Vagina (tissue), 2 donors: ENCODE data around the gene IRAG1.

Experiments used
- CTCF ChIP-seq, 3 experiments: fragments of 450-650 bp in 2 of 3; fragments of 200-600 bp in 1 of 3; sonication (generic) in 1 of 3; IDR thresholded peaks; one replicate each; pipeline ENCODE4 v1.5.1; 2017 to 2019; ENCODE audit warnings: antibody characterized with exemption in 3 of 3, mild to moderate bottlenecking in 2 of 3, moderate library complexity in 2 of 3
- POLR2A ChIP-seq, 2 donors: fragments of 450-650 bp; IDR thresholded peaks; one replicate each; pipeline ENCODE4 v1.6.1; 2017; ENCODE audit warnings: antibody characterized with exemption in 2 of 2, mild to moderate bottlenecking in 2 of 2, moderate library complexity in 2 of 2
- POLR2AphosphoS5 ChIP-seq, 2 donors: sonication (generic); formaldehyde crosslinking; IDR thresholded peaks; one replicate each; pipeline ENCODE4 v1.9.0; 2017; ENCODE audit warnings: antibody characterized with exemption in 2 of 2, mild to moderate bottlenecking in 2 of 2, low read depth in 1 of 2; ENCODE audit not compliant: insufficient read depth in 1 of 2

DNA sequence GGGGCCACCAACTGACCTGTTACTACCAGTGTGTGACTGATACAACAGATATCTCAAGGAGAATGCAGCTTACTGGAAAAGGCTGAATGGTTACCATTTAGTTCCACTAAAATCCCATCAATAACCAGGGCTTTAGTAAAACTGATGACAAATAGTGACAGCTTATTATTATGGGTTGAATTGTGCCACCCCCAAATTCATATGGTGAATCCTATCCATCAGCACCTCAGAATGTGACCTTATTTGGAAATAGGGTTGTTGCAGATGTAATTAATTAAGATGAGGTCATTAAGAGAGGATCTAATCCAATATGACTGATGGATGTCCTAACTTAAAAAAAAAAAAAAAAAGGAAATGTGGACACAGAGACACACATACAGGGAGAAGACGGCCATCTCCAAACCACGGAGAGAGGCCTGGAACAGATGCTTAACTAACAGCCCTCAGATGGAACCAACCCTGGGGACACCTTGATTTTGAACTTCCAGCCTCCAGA lies 27.4 kb upstream of the IRAG1 start:
- TF ChIP-seq CTCF (IDR thresholded peaks at IDR 0.05) (no peak), POLR2A (IDR thresholded peaks at IDR 0.05) (no peak), POLR2AphosphoS5 (IDR thresholded peaks at IDR 0.05; ENCODE audit: insufficient read depth in 1 of 2, low read depth in 1 of 2) (no peak)
